ENCODE results near the gene SLC1A3.

DNA sequence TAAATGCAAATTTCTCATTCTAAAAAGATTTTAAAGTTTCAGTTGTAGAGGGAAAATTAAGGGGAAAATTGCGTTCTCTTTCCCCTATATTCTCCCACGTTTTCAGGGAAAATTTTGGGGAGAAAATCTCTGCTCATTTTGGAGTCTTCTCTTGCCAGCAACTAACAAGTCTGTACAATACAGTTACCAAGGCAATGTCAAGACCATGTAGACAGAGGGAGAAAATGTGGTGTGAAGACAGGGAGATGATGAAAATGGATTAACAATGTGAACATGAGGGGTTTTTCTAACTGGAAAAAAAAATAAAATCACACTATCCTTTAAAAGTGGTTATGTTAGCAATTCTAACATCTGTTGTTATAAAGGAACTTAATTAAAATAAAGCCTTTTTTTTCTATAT lies 22.3 kb downstream of the SLC1A3 start:
- TF ChIP-seq POLR2AphosphoS5 (IDR thresholded peaks at IDR 0.05; ENCODE audit: low read depth, low read length) (no peak), TAF1 (IDR thresholded peaks at IDR 0.05; ENCODE audit: borderline replicate concordance, insufficient read depth, low read length) (no peak), FOXP2 (optimal IDR thresholded peaks at IDR 0.05; ENCODE audit: borderline replicate concordance, extremely low read depth, extremely low read length, insufficient read depth) (no peak), SIN3A (IDR thresholded peaks at IDR 0.05; ENCODE audit: borderline replicate concordance, insufficient read depth, low read length) (no peak)
- TF ChIP-seq, protein P1, sequence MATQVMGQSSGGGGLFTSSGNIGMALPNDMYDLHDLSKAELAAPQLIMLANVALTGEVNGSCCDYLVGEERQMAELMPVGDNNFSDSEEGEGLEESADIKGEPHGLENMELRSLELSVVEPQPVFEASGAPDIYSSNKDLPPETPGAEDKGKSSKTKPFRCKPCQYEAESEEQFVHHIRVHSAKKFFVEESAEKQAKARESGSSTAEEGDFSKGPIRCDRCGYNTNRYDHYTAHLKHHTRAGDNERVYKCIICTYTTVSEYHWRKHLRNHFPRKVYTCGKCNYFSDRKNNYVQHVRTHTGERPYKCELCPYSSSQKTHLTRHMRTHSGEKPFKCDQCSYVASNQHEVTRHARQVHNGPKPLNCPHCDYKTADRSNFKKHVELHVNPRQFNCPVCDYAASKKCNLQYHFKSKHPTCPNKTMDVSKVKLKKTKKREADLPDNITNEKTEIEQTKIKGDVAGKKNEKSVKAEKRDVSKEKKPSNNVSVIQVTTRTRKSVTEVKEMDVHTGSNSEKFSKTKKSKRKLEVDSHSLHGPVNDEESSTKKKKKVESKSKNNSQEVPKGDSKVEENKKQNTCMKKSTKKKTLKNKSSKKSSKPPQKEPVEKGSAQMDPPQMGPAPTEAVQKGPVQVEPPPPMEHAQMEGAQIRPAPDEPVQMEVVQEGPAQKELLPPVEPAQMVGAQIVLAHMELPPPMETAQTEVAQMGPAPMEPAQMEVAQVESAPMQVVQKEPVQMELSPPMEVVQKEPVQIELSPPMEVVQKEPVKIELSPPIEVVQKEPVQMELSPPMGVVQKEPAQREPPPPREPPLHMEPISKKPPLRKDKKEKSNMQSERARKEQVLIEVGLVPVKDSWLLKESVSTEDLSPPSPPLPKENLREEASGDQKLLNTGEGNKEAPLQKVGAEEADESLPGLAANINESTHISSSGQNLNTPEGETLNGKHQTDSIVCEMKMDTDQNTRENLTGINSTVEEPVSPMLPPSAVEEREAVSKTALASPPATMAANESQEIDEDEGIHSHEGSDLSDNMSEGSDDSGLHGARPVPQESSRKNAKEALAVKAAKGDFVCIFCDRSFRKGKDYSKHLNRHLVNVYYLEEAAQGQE (IDR thresholded peaks at IDR 0.05; ENCODE audit: insufficient read depth in 1 of 2, low read depth in 2 of 2, low read length in 2 of 2): no peak

All from PFSK-1 (cell line).